Stimulated activated naive CD8-positive, alpha-beta T cell treated with anti-CD3 and anti-CD28 coated beads, Interleukin-15, Interleukin-2, amounts not matched to agents 100 ng/mL and 50 ng/mL, for 24 hours (primary cell): ENCODE measurements around the gene REG4.

Source experiments
- H3K27ac Mint-ChIP-seq: one replicate; pipeline ENCODE4 v1.8.0; 2021; ENCODE audit warnings: mild to moderate bottlenecking, mixed read lengths
- H3K27me3 Mint-ChIP-seq: one replicate; pipeline ENCODE4 v1.8.0; 2021; ENCODE audit warnings: mixed read lengths
- H3K36me3 Mint-ChIP-seq: one replicate; pipeline ENCODE4 v1.8.0; 2021; ENCODE audit warnings: low read depth, mixed read lengths
- H3K4me1 Mint-ChIP-seq: one replicate; pipeline ENCODE4 v1.8.0; 2021; ENCODE audit warnings: low read depth, mixed read lengths
- H3K4me3 Mint-ChIP-seq: one replicate; pipeline ENCODE4 v1.8.0; 2021; ENCODE audit warnings: mild to moderate bottlenecking, mixed read lengths
- H3K9me3 Mint-ChIP-seq: one replicate; pipeline ENCODE4 v1.8.0; 2021; ENCODE audit warnings: mixed read lengths

REG4 gene

DNA sequence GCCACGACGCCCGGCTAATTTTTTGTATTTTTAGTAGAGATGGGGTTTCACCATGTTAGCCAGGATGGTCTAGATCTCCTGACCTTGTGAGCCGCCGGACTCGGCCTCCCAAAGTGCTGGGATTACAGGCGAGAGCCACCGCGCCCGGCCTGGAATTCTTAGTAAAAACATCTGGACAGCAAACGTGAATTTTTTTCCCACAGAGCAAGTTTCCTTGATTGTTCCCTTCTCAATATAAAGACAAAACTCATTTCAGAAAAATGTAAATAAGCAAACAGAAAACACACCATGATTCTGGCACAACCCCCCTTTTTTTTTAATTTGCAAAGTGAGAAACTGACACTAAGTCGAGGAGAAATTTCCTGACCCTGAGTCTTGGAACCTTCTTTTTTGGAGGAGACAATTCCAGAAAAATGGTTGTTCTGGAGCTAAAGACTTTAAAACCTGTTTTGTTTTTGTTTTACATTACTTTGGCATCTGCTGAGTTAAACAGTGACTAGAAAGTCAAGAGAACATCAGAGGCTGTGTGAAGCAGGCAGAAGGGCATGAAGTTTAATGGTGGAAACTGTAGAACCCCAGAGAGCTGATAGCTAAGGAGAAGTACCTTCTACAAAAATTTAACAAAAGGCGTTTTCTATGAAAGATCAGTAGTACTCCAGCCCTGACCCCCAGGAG, 32.2 kb downstream of the REG4 start:
- Mint-ChIP-seq H3K4me1 (peaks cover 10% of the 10 kb centered on the region), H3K27ac (no peak overlapping the region), H3K4me3 (no peak overlapping the region), H3K9me3 (no peaks in the 10 kb centered on the region), H3K27me3 (peaks cover 8% of the 10 kb centered on the region), H3K36me3 (no peaks in the 10 kb centered on the region)

DNA sequence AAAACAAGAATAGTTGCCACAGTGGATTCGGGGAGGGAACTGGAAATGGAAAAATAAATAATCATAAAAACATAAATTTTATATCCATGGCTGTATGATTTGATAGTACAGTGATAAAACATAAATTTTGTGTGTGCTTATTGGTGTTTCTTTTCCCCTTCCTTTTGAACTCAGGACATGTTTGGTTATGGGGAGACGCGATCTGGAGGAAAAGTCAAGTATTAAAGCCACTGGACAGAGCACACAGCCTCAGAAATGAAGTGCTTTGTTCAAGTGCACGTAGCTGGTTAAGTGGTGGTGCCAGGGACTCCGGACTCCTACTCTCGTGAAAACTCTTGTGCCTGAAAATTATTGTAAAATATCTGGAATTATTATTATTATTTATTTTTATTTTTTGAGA, 32.9 kb downstream of the REG4 start:
- H3K27me3 Mint-ChIP-seq, result peaks cover 6% of the 10 kb centered on the region
- no peak overlapping the region for H3K4me3 Mint-ChIP-seq
- H3K27ac Mint-ChIP-seq, result no peak overlapping the region
- no peaks in the 10 kb centered on the region for H3K36me3 Mint-ChIP-seq
- peaks cover 4% of the 10 kb centered on the region for H3K4me1 Mint-ChIP-seq
- H3K9me3 Mint-ChIP-seq, result no peaks in the 10 kb centered on the region

DNA sequence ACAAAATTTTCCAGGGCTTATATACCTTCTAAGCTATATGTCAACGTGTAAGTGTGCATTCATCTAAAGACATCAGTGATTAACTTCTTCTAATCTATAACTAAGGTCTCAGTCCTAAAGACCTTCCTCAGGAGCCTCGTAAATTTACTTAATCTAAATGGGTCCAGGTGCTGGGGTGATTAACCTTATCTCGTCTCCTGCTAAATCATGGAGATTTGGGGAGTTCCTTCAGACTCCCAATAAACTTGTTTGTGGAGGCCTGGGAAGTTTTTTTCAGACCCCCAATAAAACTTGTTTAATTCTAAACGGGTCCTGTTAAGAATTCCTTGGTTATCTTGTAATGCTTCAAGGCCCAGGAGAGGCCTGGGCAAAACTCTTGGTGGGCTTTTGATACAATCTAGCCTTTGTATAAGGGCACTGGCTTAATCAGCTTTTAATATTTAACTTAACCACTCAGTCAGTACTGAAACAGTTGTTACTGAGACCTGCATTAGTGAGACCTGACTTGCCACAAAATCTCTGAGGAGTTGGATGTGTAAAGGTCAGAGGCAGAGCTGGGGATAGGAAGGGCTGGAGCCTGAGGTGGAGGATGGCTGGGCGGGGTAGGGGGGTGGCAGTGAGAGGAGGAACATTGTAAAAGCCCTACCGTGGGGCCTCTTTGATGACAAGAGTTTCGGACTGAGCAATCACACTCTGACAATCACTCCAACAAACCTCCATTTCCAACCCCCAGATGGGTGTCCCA, 36.3 kb downstream of the REG4 start:
- peaks cover 4% of the 10 kb centered on the region for H3K27me3 Mint-ChIP-seq
- H3K36me3 Mint-ChIP-seq, result no peaks in the 10 kb centered on the region
- no peaks in the 10 kb centered on the region for H3K4me1 Mint-ChIP-seq
- H3K4me3 Mint-ChIP-seq, result no peak overlapping the region
- no peaks in the 10 kb centered on the region for H3K9me3 Mint-ChIP-seq
- no peak overlapping the region for H3K27ac Mint-ChIP-seq

DNA sequence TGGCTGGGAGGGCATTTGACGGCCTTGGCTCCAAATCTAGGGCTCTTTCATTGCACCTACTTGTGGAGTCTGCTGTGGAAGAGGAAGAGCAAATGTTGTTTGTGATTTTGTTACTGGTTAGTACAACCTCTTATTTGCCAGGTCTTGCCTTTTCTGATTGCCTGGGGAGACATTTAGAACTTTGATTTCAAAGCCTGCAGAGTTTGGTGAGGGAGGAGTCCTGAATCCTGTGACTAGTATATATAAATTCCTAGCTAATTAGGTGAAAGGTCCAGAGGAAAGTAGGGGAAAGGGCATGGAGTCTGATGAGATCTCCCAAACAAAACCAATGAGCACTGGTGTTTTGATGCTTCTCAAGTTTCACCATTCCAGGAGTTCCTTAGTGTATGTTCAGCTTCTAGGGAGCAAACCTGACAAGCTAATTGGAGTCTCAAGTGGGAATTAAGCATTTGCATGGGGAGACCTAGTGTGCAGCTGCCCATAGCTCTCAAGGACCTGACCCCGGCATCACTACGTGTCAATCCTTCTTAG, 37.5 kb downstream of the REG4 start:
- H3K27me3 Mint-ChIP-seq, result peaks cover 4% of the 10 kb centered on the region
- H3K4me3 Mint-ChIP-seq, result no peak overlapping the region
- no peaks in the 10 kb centered on the region for H3K9me3 Mint-ChIP-seq
- no peaks in the 10 kb centered on the region for H3K4me1 Mint-ChIP-seq
- no peak overlapping the region for H3K27ac Mint-ChIP-seq
- no peaks in the 10 kb centered on the region for H3K36me3 Mint-ChIP-seq

DNA sequence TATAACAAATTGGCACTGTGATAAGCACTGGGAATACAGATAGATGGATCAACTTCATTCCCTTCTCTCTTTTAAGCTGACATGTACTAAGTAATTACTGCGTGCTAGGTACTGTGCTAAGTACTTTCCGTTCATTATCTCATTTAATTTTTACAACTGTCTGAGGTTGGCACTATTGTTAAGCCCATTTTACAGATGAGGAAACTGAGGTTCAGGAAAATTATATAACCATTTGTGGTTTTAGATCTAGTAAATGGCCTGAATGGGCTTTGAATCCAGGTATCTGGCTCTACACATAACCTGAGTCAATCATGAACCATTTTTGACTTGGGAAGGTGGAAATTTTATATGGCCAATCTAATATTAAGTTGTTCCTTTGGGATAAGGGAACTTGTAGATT, 39.0 kb downstream of the REG4 start:
- Mint-ChIP-seq H3K9me3 (no peaks in the 10 kb centered on the region), H3K4me3 (no peak overlapping the region), H3K4me1 (no peaks in the 10 kb centered on the region), H3K36me3 (no peaks in the 10 kb centered on the region), H3K27me3 (peaks cover 9% of the 10 kb centered on the region), H3K27ac (no peak overlapping the region)

DNA sequence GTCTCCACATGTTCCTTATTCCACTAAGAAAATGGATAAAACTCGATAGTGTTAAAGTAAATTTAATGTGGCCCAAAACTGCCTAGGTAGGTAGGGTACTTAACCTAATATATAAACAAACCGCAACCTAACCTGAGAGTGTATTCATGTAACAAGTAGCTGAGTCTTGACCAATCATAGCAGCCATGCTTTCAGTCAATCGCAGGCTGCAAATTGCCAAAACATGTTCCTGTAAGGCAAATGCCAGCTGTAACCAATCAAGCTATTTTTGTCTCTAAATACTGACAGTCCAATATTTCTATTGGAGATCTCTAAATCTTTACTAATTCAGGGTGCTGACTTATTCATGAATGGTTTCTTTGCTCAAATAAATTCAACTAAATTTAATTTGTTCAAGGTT, 39.5 kb downstream of the REG4 start:
- H3K36me3 Mint-ChIP-seq, result no peaks in the 10 kb centered on the region
- no peaks in the 10 kb centered on the region for H3K4me1 Mint-ChIP-seq
- H3K27me3 Mint-ChIP-seq, result peaks cover 14% of the 10 kb centered on the region
- H3K27ac Mint-ChIP-seq, result no peak overlapping the region
- H3K9me3 Mint-ChIP-seq, result no peaks in the 10 kb centered on the region
- H3K4me3 Mint-ChIP-seq, result no peak overlapping the region

DNA sequence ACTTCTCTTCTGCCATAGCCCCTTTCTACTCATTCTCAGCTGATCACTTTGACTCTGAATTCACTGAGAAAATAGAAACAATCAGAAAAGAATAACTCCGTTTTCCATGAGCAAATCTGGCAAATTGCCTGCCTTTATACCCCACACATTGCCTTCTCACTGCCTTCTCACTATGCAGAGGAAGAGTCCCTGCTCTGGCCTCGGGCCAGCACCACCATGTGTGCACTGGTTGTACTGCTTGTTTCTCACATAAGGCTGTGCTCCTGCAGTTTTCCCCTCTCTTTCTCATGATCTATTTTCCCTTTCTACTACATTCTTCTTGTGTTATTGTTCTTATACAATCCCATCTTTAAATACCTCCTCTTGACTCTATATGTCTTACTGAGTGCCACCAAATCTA, 40.2 kb downstream of the REG4 start:
- no peaks in the 10 kb centered on the region for H3K36me3 Mint-ChIP-seq
- no peaks in the 10 kb centered on the region for H3K4me1 Mint-ChIP-seq
- H3K4me3 Mint-ChIP-seq, result no peak overlapping the region
- peaks cover 14% of the 10 kb centered on the region for H3K27me3 Mint-ChIP-seq
- no peaks in the 10 kb centered on the region for H3K9me3 Mint-ChIP-seq
- H3K27ac Mint-ChIP-seq, result no peak overlapping the region

DNA sequence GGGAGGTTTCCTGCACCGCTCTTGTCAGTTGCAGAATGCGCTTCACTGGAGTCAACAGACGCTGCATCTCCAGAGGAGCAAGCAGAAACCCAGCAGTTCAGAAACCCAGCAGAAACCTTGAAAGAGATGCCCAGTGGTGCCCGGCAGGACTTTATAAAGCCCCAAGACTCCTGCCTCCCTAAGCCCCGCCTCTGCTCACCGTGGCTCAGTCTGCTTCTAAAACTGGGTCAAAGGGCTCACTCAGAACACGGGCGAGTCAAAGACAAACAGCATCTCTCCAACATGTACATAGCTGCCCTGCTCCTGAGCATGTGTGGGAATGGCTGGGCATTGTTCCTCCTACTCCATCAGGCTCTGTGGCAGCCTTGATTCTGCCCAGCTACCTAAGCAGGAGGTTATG, 42.5 kb downstream of the REG4 start, which contains the start of gene HMGCS2:
Gene HMGCS2, minus strand, starts transcription at position 128 of the 400 bp plus-strand sequence. Its CDS starts 61 bp downstream, at position 67.
- Mint-ChIP-seq H3K4me1 (no peaks in the 10 kb centered on the region), H3K36me3 (no peaks in the 10 kb centered on the region), H3K4me3 (no peak within 1 kb of the TSS), H3K27me3 (peaks cover 23% of the 10 kb centered on the region), H3K9me3 (no peaks in the 10 kb centered on the region), H3K27ac (no peak within 1 kb of the TSS)

DNA sequence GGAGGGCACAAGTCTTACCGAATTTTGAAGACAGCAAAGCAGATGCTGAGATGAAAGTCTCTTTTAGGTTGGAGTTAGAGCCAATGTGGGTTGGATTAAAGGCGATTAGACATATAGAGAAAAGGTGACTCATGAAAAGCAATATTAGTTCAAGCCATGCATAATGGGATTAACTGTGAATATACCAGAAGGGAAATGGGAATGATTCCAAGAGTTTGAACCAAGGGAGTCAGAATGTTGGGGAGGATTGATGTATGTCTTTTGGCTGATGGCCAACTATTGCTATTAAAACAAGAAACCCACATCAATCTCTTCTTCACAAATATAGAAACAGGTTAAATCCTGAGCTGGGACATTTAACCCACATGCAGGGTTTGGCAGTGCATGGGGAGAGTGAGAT, 43.8 kb downstream of the REG4 start:
- Mint-ChIP-seq H3K27me3 (peaks cover 21% of the 10 kb centered on the region), H3K4me1 (no peaks in the 10 kb centered on the region), H3K9me3 (no peaks in the 10 kb centered on the region), H3K27ac (no peak overlapping the region), H3K36me3 (no peaks in the 10 kb centered on the region), H3K4me3 (no peak overlapping the region)

DNA sequence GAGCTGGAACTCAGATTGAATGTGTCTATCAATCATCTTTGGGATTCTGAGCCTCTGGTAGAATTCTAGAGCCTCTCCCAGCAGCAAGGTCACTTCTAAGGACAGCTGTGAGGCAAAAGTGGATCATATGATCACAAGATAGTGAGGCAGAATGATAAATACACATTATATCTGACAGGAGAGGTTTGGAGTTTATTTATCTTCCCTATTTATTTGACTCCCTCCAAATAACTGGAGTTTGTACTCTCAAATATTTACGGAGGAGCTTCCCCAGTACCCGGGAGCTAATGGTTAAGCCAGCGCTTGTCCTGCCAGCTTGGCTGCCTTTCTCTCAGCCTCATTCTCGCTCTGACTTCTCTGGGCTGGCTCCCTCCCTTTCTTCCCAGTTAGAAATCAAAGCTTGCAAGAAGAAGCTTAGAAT, 44.9 kb downstream of the REG4 start:
- Mint-ChIP-seq H3K4me3 (no peak overlapping the region), H3K36me3 (no peaks in the 10 kb centered on the region), H3K27ac (no peak overlapping the region), H3K4me1 (no peaks in the 10 kb centered on the region), H3K27me3 (peaks cover 21% of the 10 kb centered on the region), H3K9me3 (no peaks in the 10 kb centered on the region)

DNA sequence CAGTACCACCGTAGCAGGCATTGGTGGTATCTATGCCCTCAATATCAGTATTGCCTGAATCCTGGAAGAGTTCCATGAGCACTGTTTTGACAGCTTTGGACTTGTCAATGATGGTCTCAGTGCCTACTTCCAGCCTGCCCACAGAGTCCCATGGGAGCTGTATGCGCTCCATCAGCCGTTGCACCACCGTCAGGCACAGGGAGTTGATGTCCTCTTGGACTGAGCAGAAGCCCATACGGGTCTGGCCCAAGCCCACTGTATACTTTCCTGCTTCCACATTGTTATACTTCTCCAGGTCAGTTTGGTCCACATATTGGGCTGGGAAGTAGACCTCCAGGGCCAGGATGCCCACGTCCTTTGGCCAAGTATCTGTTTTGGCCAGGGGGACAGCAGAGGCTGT, 47.0 kb downstream of the REG4 start:
- no peak overlapping the region for H3K27ac Mint-ChIP-seq
- peaks cover 24% of the 10 kb centered on the region for H3K27me3 Mint-ChIP-seq
- no peaks in the 10 kb centered on the region for H3K36me3 Mint-ChIP-seq

DNA sequence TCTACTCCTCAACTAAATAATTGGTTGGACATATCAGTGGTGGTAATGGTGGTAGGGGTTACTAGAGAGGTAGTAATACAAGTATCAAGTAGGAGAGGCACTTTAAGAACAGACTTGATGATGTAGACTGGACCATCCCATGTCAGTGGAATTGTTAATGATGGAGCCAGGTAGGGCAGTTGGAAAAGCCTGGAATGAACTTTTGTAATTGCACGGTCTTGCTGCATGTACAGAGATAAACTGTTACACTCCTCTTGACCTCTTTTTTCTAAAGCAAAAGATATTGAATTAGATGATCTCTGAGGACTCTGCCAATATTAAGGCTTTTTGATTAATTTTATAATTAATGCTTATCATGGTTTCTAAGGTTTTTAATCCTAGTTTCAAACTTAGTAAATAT, 48.3 kb downstream of the REG4 start:
- Mint-ChIP-seq H3K9me3 (no peaks in the 10 kb centered on the region), H3K4me3 (no peak overlapping the region), H3K27ac (no peak overlapping the region), H3K27me3 (peaks cover 24% of the 10 kb centered on the region), H3K36me3 (no peaks in the 10 kb centered on the region), H3K4me1 (no peaks in the 10 kb centered on the region)

More for the DNA sequence above, 47.0 kb downstream of the REG4 start:
- no peaks in the 10 kb centered on the region for H3K9me3 Mint-ChIP-seq
- H3K4me3 Mint-ChIP-seq, result no peak overlapping the region
- no peaks in the 10 kb centered on the region for H3K4me1 Mint-ChIP-seq

DNA sequence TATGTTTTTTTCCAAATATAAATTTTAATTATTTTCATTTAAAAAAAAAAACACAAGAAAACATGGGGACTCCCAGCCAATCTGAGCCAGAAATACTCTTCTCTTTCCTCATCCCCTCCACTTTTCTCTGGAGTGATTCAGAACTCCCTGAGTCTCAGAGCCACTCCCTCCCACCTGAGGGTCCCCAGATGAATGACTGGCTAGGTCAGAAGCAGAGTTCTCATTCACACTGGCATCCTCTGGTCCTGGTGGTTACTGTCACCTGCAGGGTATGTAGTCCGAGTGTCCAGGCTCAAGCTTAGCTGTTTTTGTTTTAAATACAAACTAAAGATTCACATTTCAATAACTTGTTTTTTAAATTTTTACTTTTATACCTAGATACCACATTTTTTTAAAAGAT, 48.9 kb downstream of the REG4 start:
- H3K4me3 Mint-ChIP-seq, result no peak overlapping the region
- peaks cover 20% of the 10 kb centered on the region for H3K27me3 Mint-ChIP-seq
- no peaks in the 10 kb centered on the region for H3K36me3 Mint-ChIP-seq
- no peaks in the 10 kb centered on the region for H3K9me3 Mint-ChIP-seq
- no peaks in the 10 kb centered on the region for H3K4me1 Mint-ChIP-seq
- no peak overlapping the region for H3K27ac Mint-ChIP-seq

DNA sequence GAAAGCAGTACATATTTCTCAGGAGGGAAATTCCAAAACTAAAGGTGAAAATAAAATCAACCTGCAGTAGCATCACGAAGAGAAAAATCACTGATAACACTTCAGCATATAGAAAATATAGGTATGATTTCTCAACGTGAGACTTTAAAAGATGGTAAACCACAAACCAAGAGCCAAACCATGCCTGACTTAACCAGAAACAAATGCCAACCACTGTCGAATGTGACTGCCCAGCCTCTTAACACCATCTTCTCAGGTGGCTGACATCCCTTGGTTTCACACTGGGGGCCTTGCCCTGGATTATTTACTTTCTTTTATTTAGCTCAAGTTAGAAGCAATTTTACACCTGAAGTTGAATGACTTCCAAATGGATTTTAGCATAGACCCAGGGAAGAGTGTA, 52.7 kb downstream of the REG4 start:
- Mint-ChIP-seq H3K4me1 (no peaks in the 10 kb centered on the region), H3K27me3 (peaks cover 4% of the 10 kb centered on the region), H3K9me3 (no peaks in the 10 kb centered on the region), H3K4me3 (no peak overlapping the region), H3K36me3 (no peaks in the 10 kb centered on the region), H3K27ac (no peak overlapping the region)

DNA sequence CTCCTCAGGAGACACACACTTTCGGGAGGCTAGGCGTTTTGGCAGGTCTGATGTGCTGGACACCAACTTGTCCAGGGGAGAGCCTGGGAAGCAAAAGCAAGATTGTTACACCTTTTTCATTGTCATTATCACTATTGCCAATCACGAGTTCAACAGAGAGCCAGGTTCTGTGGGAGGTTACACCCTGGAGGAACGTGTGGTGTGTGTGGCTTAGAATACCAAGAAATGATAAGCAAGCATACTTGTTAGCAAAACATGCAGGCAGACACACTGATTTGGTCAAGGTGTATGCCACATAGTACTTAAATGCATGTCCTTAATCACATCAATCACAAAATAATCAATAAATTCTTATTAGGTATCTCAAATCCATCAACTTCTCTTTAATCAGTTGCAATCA, 58.7 kb downstream of the REG4 start:
- peaks cover 6% of the 10 kb centered on the region for H3K27me3 Mint-ChIP-seq
- H3K27ac Mint-ChIP-seq, result no peak overlapping the region
- H3K36me3 Mint-ChIP-seq, result no peaks in the 10 kb centered on the region
- H3K4me1 Mint-ChIP-seq, result no peaks in the 10 kb centered on the region
- H3K4me3 Mint-ChIP-seq, result no peak overlapping the region
- no peaks in the 10 kb centered on the region for H3K9me3 Mint-ChIP-seq
